OCI-LY7 (cell line): ENCODE results near the gene KCNH1. TPM values are rescaled to one million over a fixed set of nuclear protein-coding genes. Genes with fewer than 3 reads are reported as not detected.

Experiments
- BruUV-seq: library from RNA; stranded (reverse); fragments of 400-500 nt; replicated peaks from 2 replicates; lab custom pipeline; 2021; lab: Mats Ljungman, UMichigan
- CTCF ChIA-PET: fragments of 300-600 bp; sonication (Branson Sonifier 250); formaldehyde crosslinking; loops from one replicate; lab custom pipeline; 2022; ENCODE audit warnings: antibody characterized with exemption; ENCODE audit not compliant: unreplicated experiment; lab: Charles Lee
- POLR2A ChIA-PET: fragments of 300-600 bp; sonication (Branson Sonifier 250); formaldehyde crosslinking; loops from one replicate; lab custom pipeline; 2022; ENCODE audit warnings: antibody characterized with exemption; lab: Charles Lee
- DNase-seq: peaks from one replicate; pipeline ENCODE4 v3.0.0-alpha.2; 2015; ENCODE audit warnings: low spot score
- H2AFZ ChIP-seq: fragments of 200-600 bp; sonication (generic), shearing (Covaris generic); 2 replicates; pipeline ENCODE4 v1.6.1; 2014; ENCODE audit warnings: mild to moderate bottlenecking, antibody characterized with exemption, low read length, moderate library complexity
- H3K27ac ChIP-seq: fragments of 200-600 bp; sonication (generic); 2 replicates; pipeline ENCODE4 v1.5.1; 2014; ENCODE audit warnings: mixed run types, low read depth, mild to moderate bottlenecking, moderate library complexity, low read length, inconsistent platforms; ENCODE audit not compliant: poor library complexity, severe bottlenecking
- H3K36me3 ChIP-seq: fragments of 200-600 bp; sonication (generic); 2 replicates; pipeline ENCODE4 v1.6.1; 2014; ENCODE audit warnings: mild to moderate bottlenecking, antibody characterized with exemption, low read length, moderate library complexity, mixed read lengths; ENCODE audit not compliant: insufficient read depth
- H3K4me1 ChIP-seq: fragments of 200-600 bp; sonication (generic); 2 replicates; pipeline ENCODE4 v1.5.1; 2014; ENCODE audit warnings: mild to moderate bottlenecking, low read length; ENCODE audit not compliant: insufficient read depth, poor library complexity, severe bottlenecking
- H3K4me2 ChIP-seq: fragments of 200-600 bp; sonication (generic); 2 replicates; pipeline ENCODE4 v1.6.1; 2014; ENCODE audit warnings: mild to moderate bottlenecking, low read length
- H3K4me3 ChIP-seq: fragments of 200-600 bp; sonication (generic); 2 replicates; pipeline ENCODE4 v1.5.1; 2014; ENCODE audit warnings: mild to moderate bottlenecking, low read depth, low read length; ENCODE audit not compliant: poor library complexity, severe bottlenecking
- H3K79me2 ChIP-seq: fragments of 200-600 bp; sonication (generic); 2 replicates; pipeline ENCODE4 v1.6.1; 2016; ENCODE audit warnings: low read depth, mild to moderate bottlenecking, low read length, moderate library complexity, mixed read lengths; ENCODE audit not compliant: insufficient read depth
- H3K9me2 ChIP-seq: fragments of 200-600 bp; sonication (generic); 2 replicates; pipeline ENCODE4 v1.6.1; 2016; ENCODE audit warnings: mild to moderate bottlenecking, low read length, mixed read lengths; ENCODE audit not compliant: insufficient read depth
- H3K9me3 ChIP-seq: fragments of 200-600 bp; sonication (generic); 2 replicates; pipeline ENCODE4 v1.6.1; 2014; ENCODE audit warnings: mild to moderate bottlenecking, mixed run types, low read length, mixed read lengths
- H4K20me1 ChIP-seq: fragments of 200-600 bp; sonication (generic); 2 replicates; pipeline ENCODE4 v1.6.1; 2014; ENCODE audit warnings: mild to moderate bottlenecking, antibody characterized with exemption, low read length, moderate library complexity, mixed read lengths; ENCODE audit not compliant: insufficient read depth
- CTCF ChIP-seq: fragments of 200-600 bp; sonication (generic); conservative IDR thresholded peaks from 2 replicates; pipeline ENCODE4 v1.5.1; 2014; ENCODE audit warnings: mild to moderate bottlenecking, antibody characterized with exemption, low read length, moderate library complexity, mixed read lengths
- EZH2phosphoT487 ChIP-seq: fragments of 200-600 bp; sonication (generic); IDR thresholded peaks from 2 replicates; pipeline ENCODE4 v1.6.1; 2018; ENCODE audit warnings: low read depth, borderline replicate concordance, mild to moderate bottlenecking, mixed run types, antibody characterized with exemption, low read length, moderate library complexity, mixed read lengths
- intact Hi-C: fragments of 100-400 bp; cut with micrococcal nuclease; formaldehyde crosslinking; loops from one replicate; pipeline ENCODE4 v1.10.0; 2022; ENCODE audit not compliant: unreplicated experiment
- total RNA-seq, 2 experiments: library from RNA; depleted of rRNA in 1 of 2; stranded (reverse); fragments of >200 nt in 1 of 2; shearing (Covaris generic) in 1 of 2; gene quantifications; 2 replicates each; pipeline ENCODE4 v1.2.3, GENCODE V29; 2014 to 2022

KCNH1 gene
- total RNA-seq, 2 experiments from 2014 or later = not detected

- no peak for DNase-seq
- Histone ChIP-seq H4K20me1 (no peaks in the 10 kb centered on the region), H3K4me3 (no peak overlapping the region), H3K4me1 (no peaks in the 10 kb centered on the region), H3K9me2 (no peaks in the 10 kb centered on the region), H3K36me3 (no peaks in the 10 kb centered on the region), H3K27ac (no peak overlapping the region), H3K79me2 (no peaks in the 10 kb centered on the region), H3K4me2 (no peak overlapping the region), H2AFZ (no peak overlapping the region), H3K9me3 (no peaks in the 10 kb centered on the region)
- POLR2A ChIA-PET = no interaction called here
- intact Hi-C loops = no loop called here
- TF ChIP-seq EZH2phosphoT487 (no peak), CTCF (no peak)
- CTCF ChIA-PET = no interaction called here
- no TSS peak for BruUV-seq
Measured at GRCh38 chr1:210857146-210857663, 276.7 kb downstream of the KCNH1 start.

GRCh38 chr1:210855440-210855839 is 278.5 kb downstream of the KCNH1 start:
- BruUV-seq = no TSS peak
- no peaks in the 10 kb centered on the region for H4K20me1 ChIP-seq
- no peak overlapping the region for H2AFZ ChIP-seq
- no peak overlapping the region for H3K4me3 ChIP-seq
- H3K4me2 ChIP-seq = no peak overlapping the region
- H3K27ac ChIP-seq = no peak overlapping the region
- intact Hi-C loops = no loop called here
- H3K79me2 ChIP-seq = no peaks in the 10 kb centered on the region
- ChIA-PET POLR2A (no interaction called here), CTCF (no interaction called here)
- H3K4me1 ChIP-seq = no peaks in the 10 kb centered on the region
- no peaks in the 10 kb centered on the region for H3K36me3 ChIP-seq
- DNase-seq = no peak
- TF ChIP-seq EZH2phosphoT487 (no peak), CTCF (no peak)
- H3K9me3 ChIP-seq = no peaks in the 10 kb centered on the region
- no peaks in the 10 kb centered on the region for H3K9me2 ChIP-seq

- H4K20me1 ChIP-seq = no peaks in the 10 kb centered on the region
- H3K79me2 ChIP-seq = no peaks in the 10 kb centered on the region
- no TSS peak for BruUV-seq
- no peak overlapping the region for H3K4me2 ChIP-seq
- ChIA-PET CTCF (no interaction called here), POLR2A (interaction anchor here (0.6 kb wide), 2 partner anchors 24 to 519 kb away, joined by 3 to 5 read pairs; no protein-coding TSS in a partner anchor)
- no peaks in the 10 kb centered on the region for H3K4me1 ChIP-seq
- no peak for TF ChIP-seq CTCF
- no peak for TF ChIP-seq EZH2phosphoT487
- H3K9me3 ChIP-seq = no peaks in the 10 kb centered on the region
- H2AFZ ChIP-seq = no peak overlapping the region
- intact Hi-C loops = no loop called here
- H3K9me2 ChIP-seq = no peaks in the 10 kb centered on the region
- H3K4me3 ChIP-seq = no peak overlapping the region
- H3K27ac ChIP-seq = no peak overlapping the region
- no peak for DNase-seq
- H3K36me3 ChIP-seq = no peaks in the 10 kb centered on the region
Measured at GRCh38 chr1:210853276-210853675, 280.7 kb downstream of the KCNH1 start.
